Stimulated activated naive CD4-positive, alpha-beta T cell (primary cell): Measurements from ENCODE around the gene RPN2.

ENCODE experiments used
- DNase-seq, 6 experiments: peaks; one replicate each; lab custom pipeline; 2025; lab: John Stamatoyannopoulos, UW

RPN2 gene

DNA sequence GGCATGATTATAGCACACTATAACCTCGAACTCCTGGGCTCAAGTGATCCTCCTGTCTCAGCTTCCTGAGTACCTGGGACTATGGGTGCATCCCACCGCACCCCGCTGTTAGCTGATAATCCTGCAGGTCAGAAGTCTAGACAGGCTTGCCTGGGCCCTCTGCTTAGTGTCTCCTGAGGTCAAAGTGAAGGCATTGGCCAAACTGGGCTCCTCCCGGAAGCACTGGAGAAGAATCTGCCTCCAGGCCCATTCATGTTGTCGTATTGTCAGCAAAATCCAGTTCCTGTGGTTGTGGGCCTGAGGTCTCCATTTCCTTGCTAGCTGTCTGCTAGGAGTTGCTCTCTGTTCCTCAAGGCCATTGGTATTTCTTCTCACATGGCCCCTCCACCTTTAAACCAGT, 6.6 kb downstream of the RPN2 start:
- no peak for DNase-seq

DNA sequence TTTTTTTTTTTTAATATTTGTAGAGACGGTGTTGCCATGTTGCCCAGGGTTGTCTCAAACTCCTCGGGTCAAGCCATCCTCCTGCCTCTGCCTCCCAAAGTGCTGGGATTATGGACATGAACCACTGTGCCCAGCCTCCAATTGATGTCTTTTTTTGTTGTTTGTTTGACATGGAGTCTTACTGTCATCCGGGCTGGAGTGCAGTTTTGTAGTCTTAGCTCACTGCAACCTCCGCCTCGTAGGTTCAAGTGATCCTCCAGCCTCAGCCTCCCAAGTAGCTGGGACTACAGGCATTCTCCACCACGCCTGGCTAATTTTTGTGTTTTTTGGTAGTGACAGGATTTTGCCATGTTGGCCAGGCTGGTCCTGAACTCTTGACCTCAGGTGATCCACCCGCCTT, 9.7 kb downstream of the RPN2 start:
- DNase-seq, result no peak

DNA sequence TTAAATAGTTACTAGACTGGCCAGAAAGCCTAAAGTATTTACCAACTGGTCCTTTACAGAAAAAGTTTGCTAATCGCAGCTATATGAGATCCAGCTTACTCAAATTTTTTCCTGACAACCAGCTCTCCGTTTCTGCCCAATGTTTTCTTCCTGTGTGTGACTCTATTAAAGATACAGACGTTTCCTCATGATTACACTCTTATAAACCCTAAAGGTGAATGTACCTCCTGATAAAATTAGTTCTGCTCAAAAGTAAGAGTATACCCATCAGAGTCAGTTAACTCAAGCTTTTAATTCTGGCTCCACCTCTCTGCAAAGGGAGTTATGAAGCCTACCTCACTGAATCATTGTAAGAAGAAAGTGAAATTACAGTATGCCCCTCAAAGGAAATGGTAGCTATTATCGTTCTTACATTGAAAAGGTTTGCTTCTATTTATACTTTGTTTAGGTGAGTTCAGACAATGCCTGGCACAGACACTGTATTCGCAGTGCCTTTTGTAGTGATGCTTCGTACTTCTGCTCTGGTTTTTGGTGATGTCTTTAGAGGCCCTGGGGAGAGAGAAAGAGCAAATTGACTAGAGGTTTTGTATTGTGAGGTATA, 10.4 kb downstream of the RPN2 start:
- no peak for DNase-seq

DNA sequence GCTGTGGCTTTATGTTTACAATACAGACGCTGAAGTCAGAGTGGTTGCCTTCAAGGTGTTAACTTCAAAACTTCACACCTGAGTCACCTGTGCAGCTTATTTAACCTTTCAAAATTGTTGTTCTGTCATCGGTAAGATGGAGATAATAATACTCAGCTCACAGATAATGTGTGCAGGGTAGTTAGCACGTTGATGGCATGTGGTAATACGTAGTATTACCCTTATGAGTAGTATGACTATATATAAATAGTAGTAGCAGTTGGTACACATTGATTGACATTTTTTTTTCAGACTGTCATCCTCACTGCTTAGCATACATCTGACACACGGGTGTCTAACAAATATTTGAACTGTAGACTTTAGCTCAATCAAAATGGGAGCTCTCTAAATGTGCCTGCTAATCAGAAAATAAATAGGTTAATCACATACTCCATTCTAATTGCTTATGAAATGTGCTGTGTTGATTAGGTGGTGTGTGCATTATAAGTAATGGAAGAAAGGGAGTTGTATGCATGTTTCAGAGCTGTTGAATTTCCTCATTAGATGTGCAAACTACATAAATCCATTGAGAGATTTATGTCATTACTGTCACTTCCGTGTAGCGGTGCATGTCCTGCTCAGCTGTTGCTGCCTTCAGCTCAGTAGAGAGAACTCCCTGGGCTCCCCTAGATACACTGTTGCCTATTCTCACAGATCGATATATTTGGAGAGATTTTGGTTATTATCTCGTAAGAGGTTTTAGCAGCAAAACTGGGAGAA, 11.4 kb downstream of the RPN2 start:
- DNase-seq, result no peak

DNA sequence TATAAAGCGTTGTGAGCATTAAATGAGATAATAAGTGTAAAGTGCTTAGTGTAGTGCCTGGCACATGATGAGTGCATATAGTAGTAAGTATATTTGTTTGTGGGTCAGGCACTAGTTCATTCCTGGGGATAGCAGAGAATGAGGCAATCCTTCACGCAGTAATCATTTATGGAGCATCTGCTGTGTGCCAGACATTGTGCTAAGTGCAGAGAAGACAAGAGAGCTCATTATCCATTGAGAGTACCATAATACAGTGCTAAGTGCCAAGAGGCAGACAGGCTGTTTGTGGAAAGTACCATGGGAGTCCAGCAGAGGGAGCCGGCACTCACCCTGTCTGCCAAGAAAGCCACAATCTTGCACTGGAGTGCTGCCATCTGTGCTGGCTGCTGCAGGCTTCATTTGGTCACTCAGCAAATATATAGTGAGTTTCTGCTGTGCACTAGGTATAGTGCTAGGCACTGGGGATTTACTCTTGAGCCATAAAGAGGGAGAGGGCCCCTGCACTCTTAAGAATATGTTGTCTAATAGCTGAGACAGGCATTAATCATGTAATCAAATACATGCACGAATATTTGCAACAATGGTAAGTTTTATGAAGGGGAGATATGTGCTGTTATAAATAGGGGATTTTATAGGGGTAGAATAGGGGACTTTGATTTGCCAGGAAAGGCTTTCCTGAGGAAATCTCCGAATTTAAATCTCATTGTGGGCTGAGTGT, 13.2 kb downstream of the RPN2 start:
- DNase-seq, result peak; percentile 7 to 66 (median 55)

DNA sequence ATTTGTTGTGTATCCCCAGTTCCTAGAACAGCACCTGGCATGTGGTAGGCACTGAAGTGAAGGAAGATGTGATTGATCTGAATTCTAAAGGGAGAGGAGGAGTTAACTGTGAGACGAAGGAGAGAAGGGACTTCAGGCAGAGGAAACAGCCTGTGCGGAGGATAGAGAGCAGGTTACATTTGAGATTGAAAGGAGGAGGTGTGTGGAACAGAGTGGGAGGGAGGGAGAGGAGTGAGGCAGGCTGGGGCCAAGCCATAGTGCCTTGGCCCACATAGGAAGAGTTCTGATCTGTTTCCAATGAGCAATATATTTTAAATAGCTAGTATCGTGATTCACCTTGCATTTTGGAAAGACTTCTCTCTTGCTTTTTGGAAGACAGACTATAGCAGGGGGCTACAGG, 14.1 kb downstream of the RPN2 start:
- no peak for DNase-seq

DNA sequence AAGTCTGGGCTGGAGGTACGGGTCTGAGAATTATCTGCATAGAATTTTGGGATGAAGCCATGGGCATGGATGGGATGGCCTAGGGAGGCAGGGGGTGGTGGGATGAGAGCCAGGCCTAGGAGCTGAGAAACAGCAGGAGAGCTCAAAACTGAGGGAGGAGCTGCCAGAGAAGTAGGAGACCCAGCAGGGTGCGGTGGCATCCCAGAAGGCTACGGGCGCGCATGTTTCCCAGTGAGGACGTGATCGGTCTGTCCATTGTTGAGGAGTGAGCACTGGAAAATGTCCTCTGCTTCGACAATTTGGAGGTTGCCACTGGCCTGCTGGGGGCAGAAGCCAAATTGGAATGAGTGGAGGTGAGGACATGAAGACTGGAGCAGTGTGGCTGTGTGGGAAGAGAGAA, 14.7 kb downstream of the RPN2 start:
- no peak for DNase-seq

DNA sequence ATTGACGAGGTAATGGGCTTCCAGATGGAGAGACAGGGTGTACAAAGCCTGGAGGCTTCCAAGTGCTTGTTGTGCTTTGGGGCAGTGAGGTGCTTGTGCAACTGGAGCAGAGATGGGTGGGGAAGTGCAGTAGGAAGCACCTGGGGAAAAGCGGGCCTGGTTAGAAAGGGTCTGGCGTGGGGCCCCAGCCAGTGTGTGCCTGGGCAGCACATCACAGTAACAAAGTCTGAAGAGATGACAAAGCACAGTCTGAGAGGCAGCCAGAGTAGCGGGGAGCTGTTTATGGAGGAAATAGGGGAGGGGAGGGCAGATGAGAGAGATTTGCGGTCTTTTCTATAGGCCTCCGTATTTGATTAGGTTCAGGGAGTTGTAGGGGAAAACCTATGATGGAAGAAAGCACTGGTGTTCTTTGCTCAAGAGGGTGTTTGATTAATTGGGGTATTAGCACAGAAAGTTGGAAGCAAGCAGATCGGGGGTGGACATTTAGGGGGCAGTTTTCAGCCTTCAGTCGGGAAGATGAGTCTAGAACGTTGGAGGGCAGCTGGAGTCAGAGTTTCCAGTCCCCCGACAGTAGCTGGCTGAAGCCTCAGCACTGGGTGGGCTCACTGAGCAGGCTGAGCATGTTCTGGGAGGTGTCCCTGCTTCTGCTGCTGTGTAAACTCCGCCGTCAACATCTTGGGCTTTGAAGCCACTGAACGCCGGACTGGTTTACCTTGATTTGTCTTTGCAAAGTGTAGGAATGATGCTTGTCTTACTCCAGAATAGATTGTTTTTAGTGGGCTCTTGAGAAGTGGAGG, 15.7 kb downstream of the RPN2 start:
- peak in 4 of 6 experiments; percentile 2 to 36 (median 16) for DNase-seq

DNA sequence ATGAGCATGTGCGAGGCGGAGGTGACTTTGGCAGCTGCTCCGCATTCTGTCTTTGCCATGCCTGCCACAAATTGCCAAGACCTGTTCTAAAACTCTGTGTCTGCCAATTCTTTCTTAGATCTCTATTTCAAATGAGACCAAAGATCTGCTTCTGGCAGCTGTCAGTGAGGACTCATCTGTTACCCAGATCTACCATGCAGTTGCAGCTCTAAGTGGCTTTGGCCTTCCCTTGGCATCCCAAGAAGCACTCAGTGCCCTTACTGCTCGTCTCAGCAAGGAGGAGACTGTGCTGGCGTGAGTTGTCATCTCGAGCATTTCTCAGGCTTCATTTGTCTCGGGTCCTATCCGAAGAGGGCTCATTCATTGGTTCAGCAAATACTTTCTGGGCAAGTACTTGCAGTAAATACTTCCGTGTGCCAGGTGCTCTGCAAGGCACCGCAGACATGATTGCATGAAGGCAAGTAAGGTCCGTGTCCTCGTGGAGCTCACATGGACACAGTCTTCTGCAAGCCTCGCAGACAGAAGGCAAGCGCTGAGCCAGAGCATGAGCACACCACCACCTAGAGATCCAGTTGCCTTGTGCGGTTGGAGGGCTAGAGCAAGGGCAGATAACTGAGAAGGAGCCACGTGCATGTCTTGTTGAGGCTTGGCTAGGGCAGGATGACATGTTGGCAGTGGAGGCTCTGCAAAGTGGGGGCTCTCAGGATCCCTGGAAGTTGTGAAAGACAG, 20.0 kb downstream of the RPN2 start:
- no peak for DNase-seq

DNA sequence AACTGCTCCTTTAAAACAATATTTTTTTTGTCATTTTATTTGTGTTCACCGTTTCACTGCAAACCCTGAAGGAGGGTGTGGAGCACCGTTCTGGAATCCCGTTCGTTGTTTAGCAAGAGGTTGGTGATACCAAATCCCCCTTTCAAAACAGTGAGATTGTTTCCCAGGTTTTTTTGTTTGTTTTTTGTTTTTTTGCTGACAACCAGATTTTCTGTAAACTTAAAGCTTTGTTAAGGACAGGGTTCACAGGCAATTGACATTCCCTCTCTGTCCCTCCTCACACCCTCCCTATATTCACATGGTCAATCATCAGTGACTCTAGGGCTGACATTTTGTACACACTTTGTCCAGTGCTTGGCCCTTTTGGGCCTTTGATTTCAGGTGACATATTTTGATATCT, 21.2 kb downstream of the RPN2 start:
- DNase-seq, result no peak

DNA sequence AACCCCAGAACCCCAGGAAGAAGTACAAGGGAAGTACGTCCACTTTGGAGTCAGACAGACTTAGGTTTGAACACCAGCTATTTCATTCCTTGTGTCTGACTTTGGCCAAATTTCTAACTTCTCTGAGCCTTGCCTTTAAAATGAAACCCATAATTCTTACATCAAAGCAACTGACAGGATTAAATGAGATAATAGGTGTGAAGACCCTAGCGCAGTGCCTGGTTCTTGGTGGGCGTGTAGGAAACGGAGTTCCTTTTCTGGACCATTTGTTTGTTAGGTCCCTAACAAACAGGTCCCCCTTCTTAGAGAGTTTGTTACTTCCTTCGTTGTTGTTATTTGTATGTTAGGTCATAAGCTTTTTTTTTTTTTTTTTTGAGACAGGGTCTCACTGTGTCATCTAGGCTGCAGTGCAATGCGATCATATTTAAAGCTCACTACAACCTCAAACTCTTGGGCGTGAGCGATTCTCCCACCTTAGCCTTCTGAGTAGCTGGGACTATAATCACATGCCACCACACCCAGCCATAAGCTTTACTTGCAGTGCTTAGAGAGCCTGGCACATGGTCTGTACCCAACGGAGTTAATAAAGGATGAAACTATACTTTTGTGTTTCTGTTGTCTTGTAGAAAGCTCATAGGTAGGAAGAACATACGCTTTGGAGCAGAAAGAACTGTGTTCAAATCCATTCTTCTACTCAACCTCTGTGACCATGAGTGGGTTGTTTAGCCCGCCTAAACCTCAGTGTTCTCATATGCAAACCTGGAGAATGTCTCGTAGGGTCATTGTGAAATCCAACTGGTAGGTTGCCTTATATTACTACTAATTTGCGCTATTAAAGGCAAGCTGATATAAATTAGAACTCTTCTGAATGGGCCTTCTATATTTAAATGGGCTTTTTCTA, 22.0 kb downstream of the RPN2 start:
- no peak for DNase-seq

DNA sequence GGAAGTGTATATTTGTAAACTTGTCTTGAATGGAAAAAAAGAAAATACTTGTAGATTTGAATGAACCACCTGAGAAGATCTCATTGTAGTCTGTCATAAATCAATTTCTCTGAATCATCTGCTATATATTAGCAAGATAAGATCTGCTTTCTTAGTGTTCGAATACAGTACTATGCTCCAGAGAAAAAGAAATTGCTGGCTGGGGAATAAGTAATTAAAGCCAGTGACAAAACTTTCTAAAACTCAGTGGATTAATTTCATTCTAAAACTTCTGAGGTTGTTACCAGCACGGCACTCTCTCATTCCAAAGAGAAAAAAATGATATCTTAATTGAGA, 22.7 kb downstream of the RPN2 start:
- DNase-seq, result no peak

DNA sequence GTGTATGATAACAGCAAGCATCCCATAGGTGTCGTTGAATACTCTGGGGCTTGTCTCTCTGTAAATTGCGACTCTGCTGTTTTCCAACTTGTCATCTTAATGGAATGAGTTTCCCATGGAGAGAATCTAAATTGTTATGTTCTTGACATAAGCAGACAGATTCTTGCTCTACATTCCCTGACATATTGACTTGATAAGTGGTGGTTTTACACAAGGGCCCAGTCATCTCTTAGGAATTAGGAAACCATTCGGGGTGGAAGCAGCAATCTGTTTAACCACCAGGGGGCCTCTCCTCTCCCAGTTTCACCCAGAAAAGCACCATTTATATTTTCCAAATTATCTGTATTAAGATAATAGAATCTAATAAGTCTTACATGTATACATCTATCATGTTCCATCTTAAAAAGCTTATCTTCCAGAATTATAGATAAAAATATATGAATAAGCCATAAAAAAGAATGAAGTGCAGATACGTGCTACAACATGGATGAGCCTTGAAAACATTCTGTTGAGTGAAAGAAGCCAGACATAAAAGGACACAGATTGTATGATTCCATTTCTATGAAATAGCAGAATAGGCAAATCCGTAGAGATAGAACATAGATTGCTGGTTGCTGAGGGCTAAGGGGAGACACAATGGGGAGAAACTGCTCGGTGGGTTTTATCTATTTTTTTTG, 23.3 kb downstream of the RPN2 start:
- peak in 3 of 6 experiments; percentile 6 to 39 (median 35) for DNase-seq

DNA sequence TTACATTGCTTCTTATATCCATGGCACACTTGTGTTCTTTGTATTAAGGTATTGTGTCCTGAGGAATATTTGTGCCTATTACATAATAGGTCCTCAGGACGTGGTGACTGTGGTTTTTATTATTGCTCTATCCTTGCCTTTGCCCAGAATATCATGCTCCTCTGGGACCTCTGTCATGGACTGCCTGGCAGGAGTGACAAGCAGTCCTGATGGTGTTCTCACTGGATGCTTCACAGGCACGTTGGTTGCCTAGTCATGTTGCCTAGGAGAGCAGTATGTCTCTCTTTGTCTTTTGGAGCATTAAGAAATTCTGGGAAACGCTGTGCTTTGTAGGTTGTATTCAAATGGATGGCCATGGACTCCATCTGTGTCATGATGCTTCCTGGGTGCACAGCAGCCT, 24.9 kb downstream of the RPN2 start:
- DNase-seq, result no peak

DNA sequence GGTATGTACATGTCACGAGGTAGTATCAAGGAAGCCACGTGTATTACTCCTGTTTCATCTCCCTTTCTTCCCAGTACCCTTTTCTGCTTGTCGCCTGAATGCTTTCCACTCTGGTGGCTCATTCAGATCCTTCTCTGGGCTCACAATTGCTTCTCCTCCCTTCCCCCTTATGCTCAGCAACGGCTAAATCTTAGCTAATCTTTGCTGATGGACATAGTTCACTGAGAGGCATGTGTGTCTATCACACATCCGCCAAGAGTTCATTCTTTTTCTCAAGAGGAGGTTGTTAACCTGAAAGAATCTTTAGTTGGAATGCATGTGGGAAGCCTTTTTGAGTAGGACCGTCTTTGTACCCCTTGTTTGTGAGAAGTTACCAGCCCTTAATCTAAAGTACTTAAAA, 26.0 kb downstream of the RPN2 start:
- no peak for DNase-seq

DNA sequence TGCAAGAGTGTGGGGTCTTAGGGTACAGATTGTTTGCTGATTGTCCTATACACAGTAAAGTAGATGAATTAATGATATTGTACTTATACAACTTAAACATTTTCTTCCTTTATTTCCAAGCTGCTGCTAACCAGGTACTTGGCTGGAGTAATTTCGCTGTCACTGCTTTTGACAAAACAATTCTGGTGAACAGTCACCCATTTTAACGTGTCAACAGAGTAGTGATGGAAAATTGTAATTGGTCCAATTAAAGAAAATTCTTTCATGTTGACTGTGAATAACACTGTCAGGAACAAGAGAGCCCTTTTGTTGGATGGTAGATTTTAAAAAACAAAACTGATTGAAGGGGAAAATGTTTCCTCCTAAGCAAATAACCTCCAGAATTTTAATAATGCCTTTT, 26.7 kb downstream of the RPN2 start:
- no peak for DNase-seq

DNA sequence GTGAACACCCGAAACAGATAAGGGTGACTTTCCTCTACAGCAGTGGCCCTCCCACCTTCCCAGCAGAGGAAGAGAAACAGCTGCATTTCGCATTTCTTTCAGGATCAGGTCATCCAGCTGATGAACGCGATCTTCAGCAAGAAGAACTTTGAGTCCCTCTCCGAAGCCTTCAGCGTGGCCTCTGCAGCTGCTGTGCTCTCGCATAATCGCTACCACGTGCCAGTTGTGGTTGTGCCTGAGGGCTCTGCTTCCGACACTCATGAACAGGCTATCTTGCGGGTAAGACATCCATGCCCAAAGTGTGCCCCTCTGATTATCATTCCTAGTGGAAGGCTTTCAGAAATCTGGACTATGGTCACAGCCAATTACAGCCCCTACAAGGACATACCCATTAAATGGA, 28.0 kb downstream of the RPN2 start:
- DNase-seq, result no peak

DNA sequence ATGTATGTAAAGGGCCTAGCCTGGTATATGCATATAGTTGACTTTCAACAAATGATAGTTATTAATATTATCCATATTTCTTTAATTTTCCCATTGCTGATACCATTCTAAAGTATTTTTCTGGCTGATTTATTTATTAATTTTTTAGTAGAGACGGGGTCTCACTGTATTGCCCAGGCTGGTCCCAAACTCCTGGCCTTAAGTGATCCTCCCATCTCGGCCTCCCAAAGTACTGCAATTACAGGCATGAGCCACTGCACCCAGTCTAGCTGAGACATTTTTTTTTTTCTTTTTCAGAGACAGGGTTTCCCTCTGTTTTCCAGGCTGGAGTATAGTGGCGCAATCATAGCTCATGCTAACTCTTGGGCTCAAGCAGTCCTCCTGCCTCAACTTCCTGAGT, 30.1 kb downstream of the RPN2 start:
- no peak for DNase-seq

DNA sequence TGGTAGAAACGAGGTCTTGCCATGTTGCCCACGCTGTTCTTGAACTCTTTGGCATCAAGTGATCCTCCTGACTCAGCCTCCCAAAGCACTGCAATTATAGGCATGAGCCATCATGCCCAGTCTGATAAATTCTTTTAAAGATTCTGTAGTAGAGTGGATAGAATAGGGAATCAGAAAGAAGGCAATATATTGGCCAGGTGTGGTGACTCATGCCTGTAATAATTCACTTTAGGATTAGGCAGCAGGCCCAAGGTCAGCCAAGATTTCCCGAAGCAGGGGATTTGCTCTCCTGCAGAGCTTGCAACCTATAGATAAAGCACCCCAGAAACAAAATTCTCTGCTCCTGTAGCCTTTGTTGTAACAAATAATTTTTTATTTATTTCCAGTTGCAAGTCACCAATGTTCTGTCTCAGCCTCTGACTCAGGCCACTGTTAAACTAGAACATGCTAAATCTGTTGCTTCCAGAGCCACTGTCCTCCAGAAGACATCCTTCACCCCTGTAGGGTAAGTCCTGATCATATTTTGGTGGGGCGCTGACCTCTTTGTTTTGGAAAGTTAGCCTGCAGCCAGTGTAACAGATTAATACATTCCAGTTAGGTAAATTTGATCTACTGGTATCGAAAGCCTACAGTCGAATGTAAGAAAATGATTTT, 30.7 kb downstream of the RPN2 start:
- DNase-seq, result no peak

DNA sequence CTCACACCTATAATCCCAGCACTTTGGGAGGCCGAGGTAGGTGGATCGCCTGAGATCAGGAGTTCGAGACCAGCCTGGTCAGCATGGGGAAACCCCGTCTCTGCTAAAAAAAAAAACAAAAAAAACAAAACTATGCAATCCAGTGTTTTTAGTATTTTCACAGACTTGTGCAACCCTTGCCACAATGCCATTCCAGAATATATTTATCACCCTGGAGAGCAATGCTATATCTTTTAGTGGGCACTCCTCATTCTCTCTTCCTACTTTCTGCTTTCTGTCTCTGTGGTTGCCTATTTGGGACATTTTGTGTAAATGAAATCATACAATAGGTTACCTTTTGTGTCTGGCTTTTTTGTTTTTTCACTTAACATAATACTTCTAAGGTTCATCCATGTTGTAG, 39.3 kb downstream of the RPN2 start:
- DNase-seq, result no peak
